GM18870 (cell line): Measurements from ENCODE around the gene RAI2.

Experiments used
- ATAC-seq: cut with Tn5 transposase; IDR thresholded peaks from one replicate; pipeline ENCODE4 v1.9.1; 2021; ENCODE audit warnings: moderate library complexity; ENCODE audit not compliant: unreplicated experiment

Gene RAI2

GRCh38 chrX:17860811-17861488 lies at the start of gene RAI2:
Gene RAI2 (minus strand): TSS chrX:17861298. CDS start chrX:17802010, 59,288 bp downstream.
- no peak for ATAC-seq

GRCh38 chrX:17888421-17888820 lies 27.3 kb upstream of the RAI2 start:
- no peak for ATAC-seq

DNA sequence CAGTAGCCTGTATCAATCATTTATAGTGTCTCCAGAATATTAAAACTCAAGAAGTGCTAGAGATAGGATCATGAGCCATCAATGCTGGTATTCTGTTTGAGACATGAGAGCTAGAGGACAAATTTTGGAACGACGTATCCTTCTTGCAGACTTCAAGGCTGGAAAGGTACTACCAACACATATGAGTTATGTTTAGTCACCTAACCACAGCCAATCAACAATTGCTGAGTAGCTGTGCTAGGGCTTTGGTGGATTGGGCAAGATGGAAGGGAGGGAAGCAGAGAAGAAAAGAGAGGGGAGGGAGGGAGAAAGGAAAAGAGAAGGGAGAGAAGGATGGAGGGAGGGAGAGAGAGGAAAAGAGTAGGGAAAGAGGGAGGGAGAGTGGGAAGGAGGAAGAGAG lies 21.6 kb upstream of the RAI2 start:
- ATAC-seq: no peak

DNA sequence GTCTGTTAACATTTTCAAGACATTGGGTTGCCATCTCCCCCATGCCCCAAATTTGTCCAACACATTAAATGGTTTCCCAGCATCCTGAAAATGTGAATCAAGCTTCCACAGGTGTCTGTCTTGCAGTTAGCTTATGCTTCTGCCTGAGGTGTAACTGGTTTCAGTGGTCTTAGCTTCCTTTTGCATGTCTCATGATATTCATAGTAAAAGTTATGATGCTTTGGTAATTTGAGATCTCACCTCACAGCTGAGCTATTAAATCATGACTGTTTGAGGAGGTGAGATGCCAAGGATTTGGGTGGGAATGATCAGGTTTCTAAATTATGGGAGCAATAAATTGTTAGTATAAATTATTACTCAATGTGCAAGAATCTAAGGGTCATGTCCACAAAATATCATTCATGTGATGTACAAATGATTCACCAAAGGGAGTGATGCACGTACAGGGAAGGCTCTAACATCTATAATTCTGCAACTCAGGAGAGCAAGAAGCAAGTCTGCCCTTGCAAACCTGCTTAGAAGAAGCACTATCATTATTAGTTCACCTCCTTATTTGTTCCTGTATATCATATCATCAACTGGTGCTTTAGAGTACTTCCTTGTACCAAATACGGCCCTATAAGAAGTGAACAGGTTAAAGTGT lies 17.1 kb upstream of the RAI2 start:
- no peak for ATAC-seq

GRCh38 chrX:17876135-17876534 lies 15.0 kb upstream of the RAI2 start:
- ATAC-seq: no peak

DNA sequence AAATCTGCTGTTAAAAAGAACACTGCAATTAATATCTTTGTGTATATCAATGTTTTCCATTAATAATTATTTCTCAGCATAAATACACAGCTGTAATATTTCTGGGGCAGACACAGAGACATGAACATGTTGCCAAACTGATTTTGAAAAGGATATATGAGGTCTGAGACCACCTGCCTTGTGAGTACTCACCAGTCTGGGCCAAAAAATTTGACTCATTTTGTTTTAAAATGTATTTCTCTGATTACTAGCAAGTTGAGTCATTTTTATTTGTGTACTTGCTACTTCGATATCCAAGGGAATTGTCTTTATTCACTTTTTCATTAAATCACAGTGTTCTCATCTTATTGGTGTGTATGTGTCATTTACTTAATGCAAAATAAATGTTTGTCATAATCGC lies 8.5 kb upstream of the RAI2 start:
- ATAC-seq: no peak

DNA sequence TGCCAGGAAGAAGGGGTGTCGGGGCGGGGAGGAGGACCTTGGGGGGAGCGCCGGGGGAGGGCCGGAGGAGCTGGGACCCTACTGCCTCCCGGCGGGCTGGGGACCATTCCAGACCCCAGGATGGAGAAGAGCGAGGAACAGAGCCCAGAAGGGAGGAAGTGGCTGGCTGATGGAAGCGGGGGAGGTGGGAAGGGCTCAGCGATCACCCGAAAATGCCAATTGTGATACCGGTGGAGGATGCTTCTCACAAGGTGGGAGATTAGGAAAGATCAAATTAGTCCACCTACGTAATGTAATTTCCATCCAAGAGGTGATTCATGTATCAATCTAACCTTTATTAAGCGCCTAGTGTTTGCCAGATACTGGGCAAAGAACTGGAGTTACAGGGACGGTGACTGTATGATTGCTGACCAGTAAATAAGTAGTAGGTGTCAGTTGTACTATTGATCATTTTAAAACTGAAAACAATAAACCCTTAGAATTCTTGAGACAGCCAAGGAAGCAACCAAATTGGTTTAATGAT lies 452 bp upstream of the RAI2 start:
- no peak for ATAC-seq

DNA sequence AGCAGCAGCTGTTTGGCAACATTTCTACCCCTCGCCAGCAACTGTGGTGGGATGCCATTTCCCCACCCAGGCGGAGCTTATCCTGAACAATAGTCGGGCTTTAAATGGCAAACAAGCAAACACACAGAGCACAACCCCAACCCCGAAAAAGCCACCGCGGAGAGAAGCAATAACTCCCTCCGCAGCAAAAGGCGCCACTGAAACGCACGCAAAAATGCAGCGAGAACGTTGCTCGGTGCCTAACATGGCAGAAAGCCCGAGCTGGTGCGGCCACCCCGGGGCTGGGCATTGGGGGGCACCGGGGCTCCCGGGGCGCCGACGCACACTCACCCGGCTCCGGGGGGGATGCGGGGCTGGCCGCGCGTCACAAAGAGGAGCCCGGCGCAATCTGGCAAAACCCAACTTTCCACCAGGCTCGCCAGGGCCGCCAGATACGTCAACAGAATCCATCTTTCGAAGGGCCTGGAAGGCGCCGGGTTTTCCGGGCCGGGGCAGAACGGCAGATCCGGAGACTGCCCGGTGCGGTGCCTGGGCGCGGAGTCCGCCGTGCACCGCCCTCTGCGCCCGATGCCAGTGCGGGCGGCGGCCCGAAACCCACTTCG lies 818 bp downstream of the RAI2 start:
- no peak for ATAC-seq

DNA sequence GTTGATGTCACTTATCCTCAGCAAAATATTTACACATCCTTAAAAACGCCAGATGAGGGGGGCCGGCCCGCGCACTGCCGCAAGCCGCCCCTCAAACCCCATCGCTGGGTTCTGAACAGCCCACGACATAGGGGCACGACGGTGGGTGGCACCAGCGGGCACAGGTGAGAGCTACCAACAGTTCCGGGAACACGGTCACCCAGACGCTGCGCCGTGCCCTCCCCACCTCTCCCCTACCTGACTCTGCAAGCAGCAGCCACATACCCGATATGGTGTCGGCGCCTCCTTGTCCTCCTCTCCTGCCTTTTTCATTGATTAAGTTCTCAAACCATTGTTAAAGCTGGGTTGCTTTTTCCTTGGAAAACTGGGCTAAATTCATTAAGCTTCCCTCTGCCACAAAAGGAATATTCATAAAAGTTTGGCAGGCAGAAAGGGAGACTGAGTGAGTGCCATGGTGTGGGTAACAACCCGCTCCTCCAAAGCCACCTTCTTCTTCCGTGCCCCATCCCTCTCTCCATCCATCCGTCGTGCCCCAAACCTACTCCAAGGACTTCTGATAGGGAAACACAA lies 1.4 kb downstream of the RAI2 start:
- ATAC-seq: no peak

DNA sequence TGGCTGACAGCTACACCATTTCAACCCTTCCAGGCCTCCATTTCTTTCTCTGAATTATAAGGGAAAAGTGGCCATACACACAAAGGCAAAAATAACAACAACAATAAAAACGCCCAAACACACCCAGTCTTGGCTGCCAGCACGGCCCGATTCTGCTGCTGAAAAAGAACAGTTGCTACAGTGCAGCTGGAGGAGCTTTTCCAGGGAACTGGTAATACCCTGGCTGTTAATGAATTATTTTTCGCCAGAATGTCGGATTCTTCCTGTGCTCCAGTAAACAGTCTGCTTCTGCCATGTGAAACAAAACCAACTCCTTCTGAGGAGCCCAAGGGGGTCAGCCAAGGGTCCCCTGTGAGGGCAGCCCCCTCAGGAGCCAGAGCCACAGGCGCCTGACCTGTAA lies 6.6 kb downstream of the RAI2 start:
- no peak for ATAC-seq

GRCh38 chrX:17854069-17854468 lies 7.0 kb downstream of the RAI2 start:
- no peak for ATAC-seq

GRCh38 chrX:17851874-17852273 lies 9.2 kb downstream of the RAI2 start:
- no peak for ATAC-seq

- no peak for ATAC-seq
Observed at GRCh38 chrX:17848545-17849265, 12.4 kb downstream of the RAI2 start.

DNA sequence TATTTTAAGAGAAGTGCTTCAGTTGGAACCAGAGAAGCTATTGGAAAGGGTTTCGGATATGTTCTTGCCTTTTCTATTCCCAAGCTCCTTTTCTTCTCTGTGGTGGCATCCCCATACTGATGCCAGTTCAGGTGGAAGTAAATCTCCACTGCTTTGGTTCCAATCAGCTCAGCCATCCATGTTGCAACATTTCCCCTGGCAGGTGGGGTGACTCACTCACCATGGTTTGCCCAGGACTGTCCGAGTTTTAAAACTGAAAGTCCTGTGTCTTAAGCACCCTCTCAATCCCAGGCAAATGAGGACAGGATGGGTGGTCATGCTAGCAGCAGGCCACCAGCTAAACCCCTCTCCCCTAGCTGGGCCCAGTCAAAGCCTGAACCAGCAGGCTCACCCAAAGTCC lies 15.1 kb downstream of the RAI2 start:
- no peak for ATAC-seq

DNA sequence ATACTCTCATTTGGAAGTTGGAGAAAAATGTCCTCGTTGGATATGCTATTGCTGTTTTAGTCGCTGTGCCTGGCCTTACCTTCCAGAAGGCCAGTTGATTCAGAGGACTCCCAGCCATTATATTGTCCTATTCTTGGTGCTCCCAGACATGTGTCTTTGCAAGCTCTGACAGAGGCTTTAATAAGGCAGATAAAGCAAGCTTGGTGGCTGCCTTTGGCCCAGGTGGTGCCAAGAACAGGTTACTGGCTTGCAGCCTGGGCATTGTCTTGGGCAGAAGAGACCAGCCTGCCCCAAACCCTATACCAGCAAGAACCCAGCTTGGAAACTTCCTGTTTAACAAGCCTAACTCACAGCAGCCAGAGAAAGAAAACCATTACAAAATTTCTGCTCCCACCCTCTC lies 16.9 kb downstream of the RAI2 start:
- ATAC-seq: no peak

- ATAC-seq: no peak
Observed at GRCh38 chrX:17842769-17843525, 18.2 kb downstream of the RAI2 start.

DNA sequence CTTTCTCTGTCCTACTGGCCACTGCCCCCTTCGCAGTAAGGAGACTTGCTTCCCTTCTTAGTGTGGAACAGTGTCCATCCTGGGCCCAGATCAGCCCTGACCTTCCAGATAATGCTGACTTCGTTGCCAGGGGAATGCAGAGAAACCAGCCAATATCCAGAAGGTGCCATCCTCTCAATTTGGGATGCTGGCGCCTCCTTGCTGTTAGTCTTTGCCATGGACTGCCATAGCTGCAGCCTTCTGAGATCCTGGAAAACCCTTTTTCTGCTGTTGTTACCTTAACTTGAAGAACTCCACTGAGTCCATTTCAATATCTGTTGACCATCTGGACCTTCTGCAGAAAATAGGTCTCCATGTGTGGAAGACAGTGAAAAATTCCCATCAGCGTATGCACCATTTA lies 21.8 kb downstream of the RAI2 start:
- no peak for ATAC-seq

GRCh38 chrX:17836830-17837229 lies 24.3 kb downstream of the RAI2 start:
- ATAC-seq: no peak

DNA sequence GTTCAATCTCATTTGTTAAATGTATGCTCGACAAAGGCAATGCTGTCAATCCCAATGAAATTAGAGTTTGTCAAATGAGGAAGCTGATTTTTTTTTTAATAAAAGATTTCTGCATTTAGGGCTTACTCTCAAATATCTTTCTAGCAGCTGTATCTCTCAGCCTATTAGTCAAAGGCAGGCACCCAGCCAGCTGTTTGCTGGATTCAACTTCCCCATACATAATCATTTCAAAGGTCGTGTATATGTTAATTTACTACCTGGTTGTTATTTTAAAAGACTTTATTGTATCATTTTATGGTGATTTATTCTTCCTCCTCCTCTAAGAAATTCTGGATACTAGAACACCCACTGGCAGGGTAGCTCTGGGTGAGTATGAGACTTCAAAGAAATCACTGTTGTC lies 27.1 kb downstream of the RAI2 start:
- no peak for ATAC-seq

GRCh38 chrX:17831255-17831654 lies 29.8 kb downstream of the RAI2 start:
- no peak for ATAC-seq

DNA sequence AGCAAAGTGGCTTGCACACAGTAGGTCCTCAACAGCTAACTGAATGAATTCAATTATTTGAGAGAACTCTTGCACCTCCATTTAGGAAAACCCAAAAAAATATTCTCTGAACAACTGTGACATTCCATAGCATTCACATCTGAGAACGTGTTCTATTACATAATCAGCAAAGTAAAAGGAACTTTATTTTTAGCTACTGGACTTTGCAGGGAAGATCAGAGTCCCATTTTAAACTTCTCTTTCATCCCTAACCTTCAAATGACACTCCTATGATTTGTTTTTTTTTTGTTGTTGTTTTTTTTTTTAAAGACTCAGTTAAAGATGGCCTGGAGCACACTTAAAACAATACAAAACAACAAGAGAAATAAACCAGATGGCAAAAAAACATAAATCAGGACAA lies 30.9 kb downstream of the RAI2 start:
- ATAC-seq: no peak
